IPS-NIHi11 (cell line): ENCODE data around the gene HARS1.
"Not testable (repeated sequence)": the region's sequence is repeated elsewhere in the genome, so short reads cannot be mapped to it uniquely, and the experiment has no call there.

Source experiments
- DNase-seq: peaks from one replicate; pipeline ENCODE4 v3.0.0; 2012; ENCODE audit warnings: mixed read lengths, low spot score

Gene HARS1

DNA sequence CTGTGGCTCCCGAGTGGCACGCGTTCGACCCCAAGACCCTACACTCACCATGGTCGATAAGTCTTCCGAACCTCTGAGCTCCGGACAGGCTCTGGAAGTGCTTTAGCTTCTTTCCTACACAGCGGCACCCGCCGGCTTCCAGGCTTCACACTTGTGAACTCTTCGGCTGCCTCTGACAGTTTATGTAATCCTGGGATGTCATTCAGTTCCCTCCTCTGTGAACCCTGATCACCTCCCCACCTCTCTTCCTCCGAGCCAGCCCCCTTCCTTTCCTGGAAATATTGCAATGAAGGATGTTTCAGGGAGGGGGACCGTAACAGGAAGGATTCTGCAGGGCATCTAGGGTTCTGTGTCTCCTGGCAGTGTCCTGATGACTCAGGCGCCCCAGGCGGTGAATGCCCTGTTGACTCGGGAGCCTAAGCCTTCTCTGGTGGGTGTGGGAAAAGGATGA, 58.1 kb downstream of the HARS1 start, which contains the start of gene CD14:
Gene CD14 (minus strand): TSS at position 155 of the 451 bp plus-strand sequence. CDS start 104 bp downstream, at position 51.
- DNase-seq, result no peak

DNA sequence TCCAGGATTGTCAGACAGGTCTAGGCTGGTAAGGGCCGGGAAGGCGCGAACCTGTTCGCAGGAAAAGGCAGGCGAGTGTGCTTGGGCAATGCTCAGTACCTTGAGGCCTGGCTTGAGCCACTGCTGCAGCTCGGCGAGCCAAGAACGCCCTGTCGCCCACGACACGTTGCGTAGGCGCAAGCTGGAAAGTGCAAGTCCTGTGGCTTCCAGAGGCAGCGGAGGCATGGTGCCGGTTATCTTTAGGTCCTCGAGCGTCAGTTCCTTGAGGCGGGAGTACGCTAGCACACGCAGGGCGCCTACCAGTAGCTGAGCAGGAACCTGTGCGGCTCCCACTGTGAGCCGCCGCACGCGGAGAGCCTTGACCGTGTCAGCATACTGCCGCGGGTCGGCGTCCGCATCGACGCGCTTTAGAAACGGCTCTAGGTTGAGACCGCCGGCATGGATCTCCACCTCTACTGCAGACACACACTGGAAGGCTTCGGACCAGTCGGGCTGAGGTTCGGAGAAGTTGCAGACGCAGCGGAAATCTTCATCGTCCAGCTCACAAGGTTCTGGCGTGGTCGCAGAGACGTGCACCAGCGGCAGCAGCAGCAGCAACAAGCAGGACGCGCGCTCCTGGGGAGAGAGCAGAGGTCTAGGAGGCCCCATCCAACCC, 58.7 kb downstream of the HARS1 start:
- DNase-seq, result peak; percentile 10

DNA sequence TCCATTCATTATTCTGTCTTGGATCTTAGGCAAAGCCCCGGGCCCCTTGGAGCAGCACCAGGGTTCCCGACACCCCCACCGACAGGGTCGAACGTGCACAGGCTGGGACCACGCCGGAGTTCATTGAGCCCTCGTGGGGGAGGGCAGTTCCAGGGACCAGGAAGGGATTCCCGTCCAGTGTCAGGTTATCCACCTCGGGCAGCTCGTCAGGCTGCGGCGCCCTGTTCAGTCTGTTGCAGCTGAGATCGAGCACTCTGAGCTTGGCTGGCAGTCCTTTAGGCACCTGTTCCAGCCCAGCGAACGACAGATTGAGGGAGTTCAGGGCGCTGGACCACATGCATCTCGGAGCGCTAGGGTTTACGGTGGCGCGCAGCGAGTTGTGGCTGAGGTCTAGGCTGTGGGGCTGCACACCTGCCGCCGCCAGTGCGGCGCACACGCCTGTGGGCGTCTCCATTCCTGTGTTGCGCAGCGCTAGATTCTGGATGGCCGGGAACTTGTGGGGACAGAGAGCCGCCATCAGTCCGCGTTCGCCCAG, 59.3 kb downstream of the HARS1 start:
- DNase-seq, result peak; percentile 20

DNA sequence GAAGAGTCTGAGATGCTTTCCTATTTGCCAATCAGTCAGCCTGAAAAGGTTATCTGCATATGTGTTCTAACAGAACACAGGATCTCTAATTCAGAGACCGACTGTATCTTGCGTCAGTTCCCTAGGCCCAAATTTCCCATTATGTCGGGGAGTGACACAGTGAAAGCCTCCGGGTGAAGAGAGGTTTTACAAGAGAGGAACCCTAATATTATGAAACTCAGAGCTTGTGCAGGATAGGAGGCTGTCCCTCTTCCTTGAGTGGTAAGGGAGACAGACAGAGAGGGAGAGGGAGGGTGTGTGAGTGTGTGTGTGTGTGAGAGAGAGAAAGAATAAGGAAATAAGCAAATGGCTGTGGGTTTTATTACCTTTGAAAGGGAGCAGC, 60.1 kb downstream of the HARS1 start:
- no peak for DNase-seq

DNA sequence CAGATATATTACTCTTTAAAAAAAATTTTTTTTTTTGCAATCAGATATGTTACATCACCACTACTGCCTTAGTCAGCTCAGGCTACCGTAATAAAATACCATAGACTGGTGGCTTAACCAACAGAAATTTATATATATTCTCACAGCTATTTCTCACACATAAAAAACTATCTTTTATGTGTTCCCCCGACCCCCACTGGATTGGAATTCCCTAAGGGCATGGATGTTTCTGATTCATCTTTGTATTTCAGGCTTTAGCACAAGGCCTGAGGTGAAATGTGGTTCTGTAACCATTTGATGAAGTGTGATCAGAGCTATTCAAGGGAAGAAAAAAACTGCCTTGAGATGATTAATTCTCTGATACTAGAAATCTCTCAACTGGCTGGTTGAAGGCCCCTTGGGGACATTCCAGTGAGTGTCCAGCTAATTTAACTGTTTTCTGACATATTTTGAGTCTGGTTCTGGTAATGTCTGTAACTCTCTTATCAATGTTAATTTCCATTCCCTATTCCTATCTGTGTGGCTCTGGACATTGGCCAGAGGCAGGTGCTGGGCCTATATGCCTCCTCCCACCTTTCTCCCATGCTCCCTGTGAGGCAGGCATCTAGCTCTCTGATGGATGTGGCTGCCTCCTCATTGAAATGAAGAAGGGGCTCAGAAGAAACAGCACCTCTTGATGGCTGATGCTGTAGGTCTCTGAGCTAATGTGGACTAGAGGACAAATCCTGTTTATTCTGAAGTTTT, 60.7 kb downstream of the HARS1 start:
- no peak for DNase-seq

DNA sequence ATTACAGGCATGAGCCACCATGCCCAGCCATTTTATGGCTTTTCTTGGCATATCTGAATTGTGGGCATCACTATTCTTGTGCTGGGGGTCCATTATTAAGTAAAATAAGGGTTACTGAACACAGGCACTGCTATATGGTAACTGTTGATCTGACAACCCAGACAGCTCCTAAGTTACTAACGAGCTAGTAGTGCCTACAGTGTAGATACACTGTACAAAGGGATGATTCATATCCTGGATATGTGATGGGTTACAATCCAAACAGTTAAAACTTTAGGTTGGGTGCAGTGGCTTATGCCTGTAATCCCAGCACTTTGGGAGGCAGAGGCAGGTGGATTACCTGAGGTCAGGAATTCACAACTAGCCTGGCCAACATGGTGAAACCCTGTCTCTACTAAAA, 62.5 kb downstream of the HARS1 start:
- DNase-seq, result no peak

DNA sequence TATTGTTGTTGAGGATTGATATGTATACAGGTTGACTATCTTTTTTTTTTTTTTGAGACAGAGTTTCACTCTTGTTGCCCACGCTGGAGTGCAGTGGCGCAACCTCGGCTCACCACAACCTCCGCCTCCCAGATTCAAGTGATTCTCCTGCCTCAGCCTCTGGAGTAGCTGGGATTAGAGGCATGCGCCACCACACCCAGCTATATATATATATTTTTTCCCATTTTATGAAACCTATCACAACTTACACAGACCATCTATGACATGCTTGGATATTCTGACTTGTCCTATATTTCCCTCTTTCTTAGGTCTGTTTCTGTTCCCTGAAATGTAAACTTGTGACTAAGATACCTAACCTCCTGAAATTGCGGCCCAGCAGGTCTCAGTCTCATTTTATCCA, 63.2 kb downstream of the HARS1 start:
- no peak for DNase-seq

DNA sequence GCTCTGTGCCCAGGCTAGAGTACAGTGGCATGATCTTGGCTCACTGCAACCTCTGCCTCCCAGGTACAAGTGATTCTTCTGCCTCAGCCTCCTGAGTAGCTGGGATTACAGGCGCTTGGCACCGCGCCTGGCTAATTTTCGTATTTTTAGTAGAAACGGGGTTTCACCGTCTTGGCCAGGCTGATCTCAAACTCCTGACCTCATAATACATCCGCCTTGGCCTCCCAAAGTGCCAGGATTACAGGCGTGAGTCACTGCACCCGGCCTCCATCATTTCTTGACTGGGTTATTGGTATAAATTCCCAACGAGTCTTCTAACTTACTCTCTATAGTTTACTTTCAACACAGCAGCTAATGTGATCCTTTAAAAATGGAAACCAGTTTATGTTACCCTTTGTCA, 66.3 kb downstream of the HARS1 start:
- DNase-seq, result not testable (repeated sequence)
